ENCODE results near the gene DYNLT4. TPM values are rescaled to one million over a fixed set of nuclear protein-coding genes. Genes with fewer than 3 reads are reported as not detected.
A peak's percentile ranks its signal among the peaks of the same experiment; 100 is the strongest.

Gene DYNLT4
- total RNA-seq, 1 donor: 0.36 TPM

DNA sequence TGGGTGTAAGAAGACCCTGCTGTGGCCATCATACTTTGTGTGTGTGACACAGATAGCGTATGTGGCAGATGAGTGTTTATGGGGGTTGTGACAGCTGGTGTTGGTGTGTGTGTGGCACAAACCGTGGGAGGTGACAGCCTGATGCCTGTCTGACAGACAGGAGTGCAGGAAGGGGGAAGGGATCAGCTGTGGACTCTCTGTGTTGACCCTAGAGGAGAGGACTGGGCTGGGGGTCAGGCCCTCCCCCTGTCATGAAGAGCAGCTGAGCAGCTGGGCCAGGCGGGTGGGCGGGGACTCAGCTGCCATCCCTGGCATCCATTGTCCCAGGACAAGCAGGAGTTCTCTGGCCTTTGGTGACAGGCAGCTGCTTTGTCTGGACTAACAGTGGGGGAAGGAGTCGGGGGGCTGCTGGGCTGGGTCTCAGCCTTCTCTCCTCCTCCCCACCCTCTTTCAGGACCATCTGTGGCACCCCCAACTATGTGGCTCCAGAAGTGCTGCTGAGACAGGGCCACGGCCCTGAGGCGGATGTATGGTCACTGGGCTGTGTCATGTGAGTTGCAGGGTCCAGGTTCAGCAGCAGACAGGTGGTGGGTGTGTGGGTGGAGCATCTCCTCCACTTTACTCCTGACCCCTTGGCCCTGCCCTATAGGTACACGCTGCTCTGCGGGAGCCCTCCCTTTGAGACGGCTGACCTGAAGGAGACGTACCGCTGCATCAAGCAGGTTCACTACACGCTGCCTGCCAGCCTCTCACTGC lies 4.7 kb downstream of the DYNLT4 start:
- Histone ChIP-seq H3K4me2 (ENCODE audit: insufficient read depth, low read length) (peak overlapping the region; percentile 93), H3K36me3 (ENCODE audit: insufficient read depth, low read length) (peaks cover 47% of the 10 kb centered on the region)
- TF ChIP-seq, protein P1, sequence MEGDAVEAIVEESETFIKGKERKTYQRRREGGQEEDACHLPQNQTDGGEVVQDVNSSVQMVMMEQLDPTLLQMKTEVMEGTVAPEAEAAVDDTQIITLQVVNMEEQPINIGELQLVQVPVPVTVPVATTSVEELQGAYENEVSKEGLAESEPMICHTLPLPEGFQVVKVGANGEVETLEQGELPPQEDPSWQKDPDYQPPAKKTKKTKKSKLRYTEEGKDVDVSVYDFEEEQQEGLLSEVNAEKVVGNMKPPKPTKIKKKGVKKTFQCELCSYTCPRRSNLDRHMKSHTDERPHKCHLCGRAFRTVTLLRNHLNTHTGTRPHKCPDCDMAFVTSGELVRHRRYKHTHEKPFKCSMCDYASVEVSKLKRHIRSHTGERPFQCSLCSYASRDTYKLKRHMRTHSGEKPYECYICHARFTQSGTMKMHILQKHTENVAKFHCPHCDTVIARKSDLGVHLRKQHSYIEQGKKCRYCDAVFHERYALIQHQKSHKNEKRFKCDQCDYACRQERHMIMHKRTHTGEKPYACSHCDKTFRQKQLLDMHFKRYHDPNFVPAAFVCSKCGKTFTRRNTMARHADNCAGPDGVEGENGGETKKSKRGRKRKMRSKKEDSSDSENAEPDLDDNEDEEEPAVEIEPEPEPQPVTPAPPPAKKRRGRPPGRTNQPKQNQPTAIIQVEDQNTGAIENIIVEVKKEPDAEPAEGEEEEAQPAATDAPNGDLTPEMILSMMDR (IDR thresholded peaks at IDR 0.05; ENCODE audit: extremely low read depth, low read depth, low read length): no peak

DNA sequence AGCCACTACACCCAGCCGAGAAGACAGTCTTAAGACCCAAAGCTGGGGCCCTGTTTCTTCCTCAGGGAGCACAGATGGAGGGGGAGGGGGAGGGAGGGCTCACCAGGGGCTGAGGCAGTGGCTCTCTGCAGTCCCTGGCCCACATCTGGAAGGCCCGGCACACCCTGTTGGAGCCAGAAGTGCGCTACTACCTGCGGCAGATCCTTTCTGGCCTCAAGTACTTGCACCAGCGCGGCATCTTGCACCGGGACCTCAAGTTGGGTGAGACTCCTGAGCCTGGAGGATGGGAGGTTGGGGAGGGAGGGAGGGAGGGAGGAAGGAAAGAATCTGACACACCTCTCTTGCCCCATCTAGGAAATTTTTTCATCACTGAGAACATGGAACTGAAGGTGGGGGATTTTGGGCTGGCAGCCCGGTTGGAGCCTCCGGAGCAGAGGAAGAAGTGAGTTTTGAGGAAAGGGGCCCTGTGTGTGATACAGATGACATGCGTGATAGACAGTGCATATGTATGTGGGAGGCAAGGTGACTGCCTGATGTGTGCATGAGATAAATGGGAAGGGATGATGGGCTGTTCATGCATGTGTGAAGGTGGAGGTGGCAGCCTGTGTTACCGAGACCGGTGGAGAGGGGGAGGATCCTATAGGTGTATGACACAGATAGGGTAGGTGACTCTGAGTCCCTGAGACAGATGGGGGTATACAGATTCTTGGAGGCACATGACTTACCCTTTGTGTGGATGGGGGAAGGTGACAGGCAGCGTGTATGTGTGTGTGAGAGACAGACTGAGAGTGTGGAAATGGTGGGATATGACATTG lies 5.5 kb downstream of the DYNLT4 start:
- Histone ChIP-seq H3K9me3 (ENCODE audit: low read depth, low read length) (no peaks in the 10 kb centered on the region), H3K4me3 (ENCODE audit: insufficient read depth, low read length) (peak overlapping the region; percentile 82), H4K20me1 (ENCODE audit: insufficient read depth, low read length) (peaks cover 19% of the 10 kb centered on the region), H2AFZ (ENCODE audit: low read length) (no peak overlapping the region), H3K27me3 (ENCODE audit: insufficient read depth, low read length) (no peaks in the 10 kb centered on the region), H3K79me2 (ENCODE audit: insufficient read depth, low read length) (peaks cover 50% of the 10 kb centered on the region), H3K4me2 (ENCODE audit: insufficient read depth, low read length) (peak overlapping the region; percentile 93), H3K27ac (ENCODE audit: low read depth, low read length) (peak overlapping the region; percentile 66), H3K4me1 (ENCODE audit: insufficient read depth, low read length) (peaks cover 31% of the 10 kb centered on the region), H3K36me3 (ENCODE audit: insufficient read depth, low read length) (peaks cover 45% of the 10 kb centered on the region)
- TF ChIP-seq, protein P1 (IDR thresholded peaks at IDR 0.05; ENCODE audit: extremely low read depth, low read depth, low read length): no peak
- peak; percentile 69 for DNase-seq (ENCODE audit: insufficient read length, low spot score, missing footprints)

More for the DNA sequence above, 4.7 kb downstream of the DYNLT4 start:
- no peaks in the 10 kb centered on the region for H3K9me3 ChIP-seq (ENCODE audit: low read depth, low read length)
- H3K27ac ChIP-seq (ENCODE audit: low read depth, low read length): peak overlapping the region; percentile 66
- H3K27me3 ChIP-seq (ENCODE audit: insufficient read depth, low read length): no peaks in the 10 kb centered on the region
- peaks cover 39% of the 10 kb centered on the region for H3K4me1 ChIP-seq (ENCODE audit: insufficient read depth, low read length)
- H3K4me3 ChIP-seq (ENCODE audit: insufficient read depth, low read length): peak overlapping the region; percentile 82
- DNase-seq (ENCODE audit: insufficient read length, low spot score, missing footprints): peak; percentile 91
- H4K20me1 ChIP-seq (ENCODE audit: insufficient read depth, low read length): peaks cover 19% of the 10 kb centered on the region
- H3K79me2 ChIP-seq (ENCODE audit: insufficient read depth, low read length): peaks cover 50% of the 10 kb centered on the region
- H2AFZ ChIP-seq (ENCODE audit: low read length): no peak overlapping the region

DNA sequence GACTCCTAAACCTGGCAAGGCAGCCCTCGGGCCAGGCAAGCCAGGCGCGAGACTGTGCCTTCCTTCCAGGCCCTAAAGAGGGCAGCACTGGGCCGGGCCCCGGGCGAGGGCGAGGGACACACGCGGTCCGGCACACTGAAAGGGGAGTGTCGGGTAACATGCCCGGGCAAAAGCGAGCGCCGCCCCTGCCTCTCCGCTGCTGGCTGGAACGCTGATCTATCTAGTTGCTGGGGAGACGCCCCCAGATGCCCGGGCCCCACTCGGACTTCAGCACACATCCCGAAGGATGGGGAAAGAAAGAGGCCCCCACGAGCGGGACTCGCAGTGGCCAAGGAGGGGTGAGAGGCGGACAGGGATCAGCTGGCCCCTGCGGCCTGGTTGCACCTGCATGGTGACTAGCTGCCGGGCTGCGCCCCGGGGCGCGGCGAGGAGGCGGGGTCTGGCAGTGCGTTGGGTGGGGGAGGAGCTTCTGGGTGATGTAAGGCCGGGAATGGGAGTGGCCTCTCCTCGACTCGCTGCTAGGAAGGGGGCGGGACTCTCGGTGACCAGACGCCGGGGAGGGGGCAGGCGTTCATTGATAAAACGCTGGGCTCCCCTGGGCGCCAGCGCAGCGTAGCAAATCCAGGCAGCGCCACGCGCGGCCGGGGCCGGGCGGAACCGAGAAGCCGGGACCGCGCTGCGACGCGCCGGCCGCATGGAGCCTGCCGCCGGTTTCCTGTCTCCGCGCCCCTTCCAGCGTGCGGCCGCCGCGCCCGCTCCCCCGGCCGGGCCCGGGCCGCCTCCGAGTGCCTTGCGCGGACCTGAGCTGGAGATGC lies 7.2 kb downstream of the DYNLT4 start, which contains the start of gene PLK3:
PLK3 (plus strand) TSS at position 608 of the 815 bp plus-strand sequence; CDS start at position 695, 87 bp downstream.
- Histone ChIP-seq H3K27ac (ENCODE audit: low read depth, low read length) (peak within 1 kb of the TSS; percentile 80), H2AFZ (ENCODE audit: low read length) (peak within 1 kb of the TSS; percentile 92), H3K4me1 (ENCODE audit: insufficient read depth, low read length) (peaks cover 20% of the 10 kb centered on the region), H3K9me3 (ENCODE audit: low read depth, low read length) (no peaks in the 10 kb centered on the region), H3K4me2 (ENCODE audit: insufficient read depth, low read length) (peak within 1 kb of the TSS; percentile 93), H3K4me3 (ENCODE audit: insufficient read depth, low read length) (peak within 1 kb of the TSS; percentile 82), H3K27me3 (ENCODE audit: insufficient read depth, low read length) (no peaks in the 10 kb centered on the region), H3K36me3 (ENCODE audit: insufficient read depth, low read length) (peaks cover 29% of the 10 kb centered on the region), H3K79me2 (ENCODE audit: insufficient read depth, low read length) (peaks cover 43% of the 10 kb centered on the region), H4K20me1 (ENCODE audit: insufficient read depth, low read length) (peaks cover 19% of the 10 kb centered on the region)
- TF ChIP-seq, protein P1 (IDR thresholded peaks at IDR 0.05; ENCODE audit: extremely low read depth, low read depth, low read length): peak; percentile 82
- DNase-seq (ENCODE audit: insufficient read length, low spot score, missing footprints): peak; percentile 100
